HEK293 (cell line): ENCODE data around the gene APBB1.

ENCODE experiments used
- ZBTB21 ChIP-seq: fragments of 450-650 bp; formaldehyde crosslinking; IDR thresholded peaks from 2 replicates; pipeline ENCODE4 v1.5.1; 2017; ENCODE audit warnings: missing biosample characterization, missing genetic modification characterization
- ZEB2 ChIP-seq: fragments of 450-650 bp; formaldehyde crosslinking; IDR thresholded peaks from 2 replicates; pipeline ENCODE4 v1.5.1; 2016; ENCODE audit warnings: missing biosample characterization, missing genetic modification characterization
- ZNF777 ChIP-seq: fragments of 450-650 bp; formaldehyde crosslinking; IDR thresholded peaks from 2 replicates; pipeline ENCODE4 v1.5.1; 2017; ENCODE audit warnings: missing biosample characterization, missing genetic modification characterization, borderline replicate concordance
- TF ChIP-seq, protein P1 (sequence below): fragments of 450-650 bp; formaldehyde crosslinking; IDR thresholded peaks from 2 replicates; pipeline ENCODE4 v1.5.1; 2016; ENCODE audit warnings: missing biosample characterization, missing genetic modification characterization
- TF ChIP-seq, protein P2 (sequence below): fragments of 450-650 bp; formaldehyde crosslinking; IDR thresholded peaks from 2 replicates; pipeline ENCODE4 v1.5.1; 2016; ENCODE audit warnings: missing biosample characterization, missing genetic modification characterization

DNA sequence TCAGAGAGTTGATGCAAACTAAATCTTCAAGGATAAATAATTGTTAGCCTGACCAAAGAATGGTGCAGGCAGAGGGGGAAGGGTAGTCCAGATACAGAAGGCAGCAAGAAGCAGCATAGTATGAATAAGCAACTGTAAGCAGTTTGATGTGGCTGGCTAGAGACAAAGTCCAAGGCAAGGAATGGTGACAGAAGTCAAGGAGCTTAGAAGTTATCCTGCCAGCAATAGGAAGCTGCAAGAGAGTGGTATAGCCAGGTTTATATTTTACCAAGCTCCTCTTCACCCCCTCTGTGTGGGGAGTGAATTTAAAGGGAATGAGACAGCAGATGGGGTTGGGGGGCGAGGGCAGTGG is 40.2 kb upstream of the APBB1 start:
- TF ChIP-seq, protein P1, sequence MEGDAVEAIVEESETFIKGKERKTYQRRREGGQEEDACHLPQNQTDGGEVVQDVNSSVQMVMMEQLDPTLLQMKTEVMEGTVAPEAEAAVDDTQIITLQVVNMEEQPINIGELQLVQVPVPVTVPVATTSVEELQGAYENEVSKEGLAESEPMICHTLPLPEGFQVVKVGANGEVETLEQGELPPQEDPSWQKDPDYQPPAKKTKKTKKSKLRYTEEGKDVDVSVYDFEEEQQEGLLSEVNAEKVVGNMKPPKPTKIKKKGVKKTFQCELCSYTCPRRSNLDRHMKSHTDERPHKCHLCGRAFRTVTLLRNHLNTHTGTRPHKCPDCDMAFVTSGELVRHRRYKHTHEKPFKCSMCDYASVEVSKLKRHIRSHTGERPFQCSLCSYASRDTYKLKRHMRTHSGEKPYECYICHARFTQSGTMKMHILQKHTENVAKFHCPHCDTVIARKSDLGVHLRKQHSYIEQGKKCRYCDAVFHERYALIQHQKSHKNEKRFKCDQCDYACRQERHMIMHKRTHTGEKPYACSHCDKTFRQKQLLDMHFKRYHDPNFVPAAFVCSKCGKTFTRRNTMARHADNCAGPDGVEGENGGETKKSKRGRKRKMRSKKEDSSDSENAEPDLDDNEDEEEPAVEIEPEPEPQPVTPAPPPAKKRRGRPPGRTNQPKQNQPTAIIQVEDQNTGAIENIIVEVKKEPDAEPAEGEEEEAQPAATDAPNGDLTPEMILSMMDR: no peak
- TF ChIP-seq ZEB2 (tag by site-specific recombination) (no peak), ZBTB21 (no peak), ZNF777 (tag by site-specific recombination) (no peak)
- TF ChIP-seq, protein P2, sequence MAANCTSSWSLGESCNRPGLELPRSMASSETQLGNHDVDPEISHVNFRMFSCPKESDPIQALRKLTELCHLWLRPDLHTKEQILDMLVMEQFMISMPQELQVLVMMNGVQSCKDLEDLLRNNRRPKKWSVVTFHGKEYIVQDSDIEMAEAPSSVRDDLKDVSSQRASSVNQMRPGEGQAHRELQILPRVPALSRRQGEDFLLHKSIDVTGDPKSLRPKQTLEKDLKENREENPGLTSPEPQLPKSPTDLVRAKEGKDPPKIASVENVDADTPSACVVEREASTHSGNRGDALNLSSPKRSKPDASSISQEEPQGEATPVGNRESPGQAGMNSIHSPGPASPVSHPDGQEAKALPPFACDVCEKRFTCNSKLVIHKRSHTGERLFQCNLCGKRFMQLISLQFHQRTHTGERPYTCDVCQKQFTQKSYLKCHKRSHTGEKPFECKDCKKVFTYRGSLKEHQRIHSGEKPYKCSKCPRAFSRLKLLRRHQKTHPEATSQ (tag by site-specific recombination): no peak
